ENCODE measurements around the gene DLAT.

The DLAT gene

GRCh38 chr11:111980062-111980461, 45.1 kb upstream of the DLAT start:
- no peak for DNase-seq (ENCODE audit: low read depth)
- H3K4me3 ChIP-seq (ENCODE audit: control insufficient read depth, low read depth, low read length), result no peak overlapping the region
- TF ChIP-seq CTCF (conservative IDR thresholded peaks at IDR 0.05; ENCODE audit: control insufficient read depth, insufficient read depth, low read depth, low read length), result no peak

- no peak overlapping the region for H3K4me3 ChIP-seq (ENCODE audit: control insufficient read depth, low read depth, low read length)
- TF ChIP-seq CTCF (conservative IDR thresholded peaks at IDR 0.05; ENCODE audit: control insufficient read depth, insufficient read depth, low read depth, low read length), result no peak
- DNase-seq (ENCODE audit: low read depth), result no peak
These were observed 43.9 kb upstream of the DLAT start for GRCh38 chr11:111981270-111981669.

GRCh38 chr11:111982019-111982464, 43.2 kb upstream of the DLAT start:
- peak; percentile 49 for TF ChIP-seq CTCF (conservative IDR thresholded peaks at IDR 0.05; ENCODE audit: control insufficient read depth, insufficient read depth, low read depth, low read length)
- no peak overlapping the region for H3K4me3 ChIP-seq (ENCODE audit: control insufficient read depth, low read depth, low read length)
- peak; percentile 46 for DNase-seq (ENCODE audit: low read depth)

- no peak for DNase-seq (ENCODE audit: low read depth)
- no peak overlapping the region for H3K4me3 ChIP-seq (ENCODE audit: control insufficient read depth, low read depth, low read length)
- TF ChIP-seq CTCF (conservative IDR thresholded peaks at IDR 0.05; ENCODE audit: control insufficient read depth, insufficient read depth, low read depth, low read length), result no peak
These were observed 42.5 kb upstream of the DLAT start for GRCh38 chr11:111982541-111983186.

- no peak for TF ChIP-seq CTCF (conservative IDR thresholded peaks at IDR 0.05; ENCODE audit: control insufficient read depth, insufficient read depth, low read depth, low read length)
- no peak for DNase-seq (ENCODE audit: low read depth)
- no peak overlapping the region for H3K4me3 ChIP-seq (ENCODE audit: control insufficient read depth, low read depth, low read length)
These were observed 41.8 kb upstream of the DLAT start for GRCh38 chr11:111983187-111983986.

GRCh38 chr11:111986589-111986988, 38.6 kb upstream of the DLAT start:
- DNase-seq (ENCODE audit: low read depth), result no peak
- H3K4me3 ChIP-seq (ENCODE audit: control insufficient read depth, low read depth, low read length), result no peak overlapping the region
- TF ChIP-seq CTCF (conservative IDR thresholded peaks at IDR 0.05; ENCODE audit: control insufficient read depth, insufficient read depth, low read depth, low read length), result no peak
